ENCODE measurements around the gene C6orf89.

GRCh38 chr6:36949636-36950035, 63.9 kb downstream of the C6orf89 start:
- no peak for TF ChIP-seq POLR2A (IDR thresholded peaks at IDR 0.05)
- TF ChIP-seq CTCF (IDR thresholded peaks at IDR 0.05) = no peak
- TF ChIP-seq EP300 (IDR thresholded peaks at IDR 0.05) = no peak
